Ammon's horn (tissue), 1 donor: ENCODE results near the gene RGS9BP.
"Not testable (repeated sequence)": the region's sequence is repeated elsewhere in the genome, so short reads cannot be mapped to it uniquely, and the experiment has no call there.

ENCODE experiments used
- DNase-seq: peaks from one replicate; pipeline ENCODE4 v3.0.0-alpha.2; 2016; ENCODE audit warnings: low spot score

Gene RGS9BP

DNA sequence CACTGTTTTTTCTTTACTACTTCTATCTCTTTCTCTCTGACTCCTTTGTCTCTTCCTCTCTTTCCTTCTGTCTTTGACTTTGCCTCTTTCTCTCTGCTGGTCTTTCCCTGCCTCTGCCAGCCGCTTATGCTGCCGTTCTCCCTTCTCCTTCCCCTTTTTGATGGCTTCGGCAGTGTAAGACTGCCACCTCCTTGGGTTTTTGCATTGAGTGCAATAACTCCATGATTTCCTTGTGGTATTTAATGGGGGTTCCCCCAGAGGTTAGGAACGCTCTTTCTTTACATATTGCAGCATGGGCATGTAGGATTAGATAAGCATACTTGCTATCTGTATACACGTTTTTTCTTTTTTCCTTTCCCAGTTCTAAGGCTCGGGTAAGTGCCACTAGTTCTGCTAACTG lies 19.9 kb downstream of the RGS9BP start:
- not testable (repeated sequence) for DNase-seq

DNA sequence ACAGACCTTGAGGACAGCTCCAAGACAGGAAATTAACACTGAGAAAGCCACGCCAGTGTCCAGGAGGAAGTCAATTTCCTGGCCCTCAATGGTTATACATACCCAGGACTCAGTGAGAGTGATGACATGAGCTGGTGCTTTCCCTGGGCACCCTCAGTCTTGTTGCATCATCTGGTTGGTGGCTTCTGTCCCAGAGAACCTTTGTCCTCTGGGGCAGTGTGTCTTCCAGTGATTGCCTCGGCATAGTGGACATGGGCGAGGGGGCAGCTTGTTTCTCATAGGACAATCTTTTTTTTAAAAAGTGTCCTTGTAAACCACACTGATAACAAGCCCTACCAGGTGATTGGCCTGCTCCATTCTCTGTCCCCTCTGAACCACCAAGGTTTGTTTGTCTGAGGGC lies 21.1 kb downstream of the RGS9BP start:
- DNase-seq: not testable (repeated sequence)

DNA sequence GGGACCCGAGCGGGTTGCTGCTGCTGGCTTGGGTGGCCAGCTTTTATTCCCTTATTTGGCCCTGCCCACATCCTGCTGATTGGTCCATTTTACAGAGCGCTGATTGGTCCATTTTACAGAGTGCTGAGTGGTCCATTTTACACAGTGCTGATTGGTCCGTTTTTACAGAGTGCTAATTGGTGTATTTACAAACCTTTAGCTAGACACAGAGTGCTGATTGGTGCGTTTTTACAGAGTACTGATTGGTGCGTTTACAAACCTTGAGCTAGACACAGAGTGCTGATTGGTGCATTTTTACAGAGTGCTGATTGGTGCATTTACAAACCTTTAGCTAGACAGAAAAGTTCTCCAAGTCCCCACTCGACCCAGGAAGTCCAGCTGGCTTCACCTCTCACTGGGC lies 24.5 kb downstream of the RGS9BP start:
- not testable (repeated sequence) for DNase-seq

DNA sequence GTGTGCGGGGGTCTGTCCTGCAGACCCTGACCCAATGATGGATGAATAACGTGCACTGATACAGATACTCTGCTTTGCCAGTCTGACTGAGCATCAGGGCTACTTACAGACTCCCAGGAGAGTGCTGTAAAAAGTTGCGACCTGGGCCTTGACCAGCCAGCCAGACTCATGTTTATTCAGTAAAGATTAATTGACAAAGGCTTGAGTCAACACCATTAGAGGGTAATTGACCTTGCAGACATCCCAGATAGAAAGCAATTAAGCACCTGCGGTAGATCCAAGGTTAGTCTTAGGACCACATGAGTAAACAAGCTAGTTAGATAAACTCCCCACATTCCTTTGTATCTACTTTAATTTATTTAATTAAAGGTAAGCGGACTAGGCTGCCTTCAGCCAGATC lies 26.4 kb downstream of the RGS9BP start:
- DNase-seq: no peak

DNA sequence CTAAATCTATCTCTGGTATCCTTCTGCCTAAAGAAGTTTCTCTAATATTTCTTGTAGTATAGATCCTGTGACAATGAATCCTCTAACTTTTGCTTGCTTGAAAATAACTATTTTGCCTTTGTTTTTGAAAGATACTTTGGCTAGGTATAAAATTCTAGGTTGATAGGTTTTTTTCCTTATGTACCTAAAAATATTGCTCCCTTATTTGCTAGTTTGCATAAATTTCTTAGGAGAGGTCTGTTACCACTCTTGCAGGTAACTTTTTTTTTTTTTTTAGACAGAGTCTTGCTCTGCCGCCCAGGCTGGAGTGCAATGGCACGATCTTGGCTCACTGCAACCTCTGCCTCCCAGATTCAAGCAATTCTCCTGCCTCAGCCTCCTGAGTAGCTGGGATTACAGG lies 28.4 kb downstream of the RGS9BP start:
- not testable (repeated sequence) for DNase-seq

DNA sequence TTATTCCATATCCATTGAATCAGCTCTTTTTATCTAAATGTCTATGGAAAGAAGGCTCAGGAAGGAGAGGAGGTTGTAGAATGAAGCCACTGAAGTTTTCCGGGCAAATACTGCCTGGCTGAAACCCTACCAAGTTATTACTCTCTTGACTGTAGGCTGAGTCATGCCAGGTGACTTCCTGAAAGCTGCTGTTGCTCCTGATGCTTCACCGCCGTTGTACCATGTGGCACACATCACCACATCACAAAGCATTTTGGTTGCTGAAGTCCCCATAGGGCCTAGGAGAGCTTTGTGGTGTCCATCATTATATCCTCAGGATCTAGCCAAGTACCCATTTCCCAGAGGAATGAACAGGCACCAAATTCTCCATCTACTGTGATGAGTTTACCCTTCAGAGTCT lies 32.8 kb downstream of the RGS9BP start:
- no peak for DNase-seq

DNA sequence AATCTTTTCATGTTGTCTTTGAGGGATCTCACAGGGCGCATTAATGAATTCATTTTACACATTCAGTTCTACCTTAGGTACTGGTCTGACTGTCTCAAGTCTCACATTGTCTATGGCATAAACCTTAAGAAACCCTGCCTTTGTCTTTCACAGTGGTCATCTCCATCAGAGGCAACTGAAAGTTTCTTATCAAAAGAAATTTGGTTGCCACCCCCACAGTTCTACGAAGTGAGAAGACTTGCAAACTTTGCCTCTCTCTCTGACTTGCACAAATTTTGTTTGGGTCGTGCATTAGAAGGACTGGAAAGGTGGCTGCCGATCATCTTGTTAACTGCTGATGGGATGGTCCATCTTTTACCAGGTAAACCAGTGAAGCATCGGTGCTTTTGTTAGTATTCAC lies 33.4 kb downstream of the RGS9BP start:
- no peak for DNase-seq

DNA sequence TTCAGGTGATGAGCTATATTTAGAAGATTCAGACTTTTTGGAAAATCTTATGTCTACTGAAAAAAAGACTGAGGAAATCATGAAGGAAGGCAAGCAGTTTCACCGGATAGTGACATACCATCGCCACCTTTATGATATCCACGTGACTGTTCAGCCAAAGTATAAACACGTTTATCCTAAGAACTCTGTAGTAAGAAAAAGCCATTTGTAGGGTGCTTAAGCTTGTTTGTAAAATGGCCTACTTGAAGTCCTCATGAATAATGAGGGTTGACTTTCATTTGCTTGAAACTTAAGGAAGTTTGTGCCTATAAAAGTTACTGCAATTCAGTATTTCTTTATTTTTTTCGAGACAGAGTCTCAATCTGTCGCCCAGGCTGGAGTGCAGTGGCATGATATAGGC lies 36.1 kb downstream of the RGS9BP start:
- DNase-seq: no peak

DNA sequence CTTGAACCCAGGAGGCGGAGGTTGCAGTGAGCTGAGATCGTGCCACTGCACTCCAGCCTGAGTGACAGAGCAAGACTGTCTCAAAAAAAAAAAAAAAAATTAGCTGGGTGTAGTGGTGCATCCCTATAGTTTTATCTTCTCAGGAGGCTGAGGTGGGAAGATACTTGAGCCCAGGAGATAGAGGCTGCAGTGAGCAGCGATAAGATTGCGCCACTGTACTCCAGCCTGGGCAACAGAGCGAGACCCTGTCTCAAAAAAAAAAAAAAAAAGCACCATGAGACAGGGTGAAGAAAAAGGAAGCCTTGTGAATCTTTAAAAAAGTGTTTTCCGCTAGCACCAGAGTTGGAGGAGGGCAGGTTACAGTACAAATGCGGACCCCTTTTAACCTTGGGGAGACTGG lies 40.6 kb downstream of the RGS9BP start:
- DNase-seq: not testable (repeated sequence)

DNA sequence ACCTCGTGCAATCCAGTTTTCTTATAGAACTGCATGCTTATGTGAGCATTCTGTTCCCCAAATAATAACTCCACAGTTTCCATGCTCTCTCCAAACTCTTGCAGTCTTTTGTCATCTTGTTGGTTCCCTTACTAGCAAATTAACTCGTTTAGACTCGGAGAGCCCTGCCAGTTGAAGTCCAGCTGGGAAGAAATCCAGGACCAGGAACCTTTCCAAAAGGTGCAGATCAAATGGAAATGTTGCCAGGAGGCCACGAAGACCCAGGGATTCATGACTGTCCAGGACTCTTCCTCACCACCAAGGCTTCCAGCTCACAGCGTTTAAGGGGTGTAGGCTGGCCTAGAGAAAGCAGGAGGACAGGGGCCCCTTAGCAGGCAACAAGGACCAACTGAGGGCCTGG lies 41.8 kb downstream of the RGS9BP start:
- DNase-seq: no peak

DNA sequence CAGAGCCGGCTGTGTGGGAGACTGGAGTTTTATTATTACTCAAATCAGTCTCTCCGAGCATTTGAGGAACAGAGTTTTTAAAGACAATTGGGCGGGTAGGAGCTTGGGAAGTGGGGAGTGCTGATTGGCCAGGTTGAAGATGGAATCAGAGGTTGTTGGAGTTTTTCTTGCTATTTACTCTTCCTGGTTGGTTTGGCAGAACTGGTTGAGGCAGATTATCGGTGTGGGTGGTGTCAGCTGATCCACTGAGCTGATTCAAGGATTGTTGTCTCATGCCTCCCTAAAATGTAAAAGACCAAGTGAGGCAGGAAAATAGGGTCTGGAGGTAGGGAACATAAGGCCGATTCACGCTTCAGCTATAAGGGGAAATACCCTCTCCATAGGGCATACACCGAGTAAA lies 42.6 kb downstream of the RGS9BP start:
- peak; percentile 31 for DNase-seq

DNA sequence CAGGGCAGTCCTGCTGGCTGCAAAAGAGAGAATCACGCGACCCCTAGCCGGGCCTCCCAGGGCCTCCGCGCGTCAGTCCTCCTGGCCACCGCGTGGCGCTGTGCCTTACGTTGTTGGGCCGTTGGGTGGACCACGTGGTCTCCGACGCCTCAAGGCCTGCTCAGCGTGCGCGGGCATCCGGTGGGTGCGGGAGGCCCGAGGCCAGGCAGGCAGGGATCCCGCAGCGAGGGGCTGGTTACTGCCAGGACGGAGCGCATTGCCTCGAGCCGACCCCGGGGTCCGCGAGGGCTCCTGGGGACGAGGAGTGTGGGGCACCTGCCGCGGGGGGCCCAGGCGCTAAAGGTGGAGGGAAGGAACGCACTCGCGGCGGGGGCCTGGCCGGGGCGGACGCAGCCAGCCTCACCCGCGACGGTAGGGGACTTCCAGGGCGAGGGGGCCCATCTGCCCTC lies 44.0 kb downstream of the RGS9BP start, which contains the start of gene TDRD12:
Gene TDRD12, plus strand, starts transcription at position 157 of the 449 bp plus-strand sequence. CDS start 306 bp downstream, outside the sequence.
- DNase-seq: no peak

DNA sequence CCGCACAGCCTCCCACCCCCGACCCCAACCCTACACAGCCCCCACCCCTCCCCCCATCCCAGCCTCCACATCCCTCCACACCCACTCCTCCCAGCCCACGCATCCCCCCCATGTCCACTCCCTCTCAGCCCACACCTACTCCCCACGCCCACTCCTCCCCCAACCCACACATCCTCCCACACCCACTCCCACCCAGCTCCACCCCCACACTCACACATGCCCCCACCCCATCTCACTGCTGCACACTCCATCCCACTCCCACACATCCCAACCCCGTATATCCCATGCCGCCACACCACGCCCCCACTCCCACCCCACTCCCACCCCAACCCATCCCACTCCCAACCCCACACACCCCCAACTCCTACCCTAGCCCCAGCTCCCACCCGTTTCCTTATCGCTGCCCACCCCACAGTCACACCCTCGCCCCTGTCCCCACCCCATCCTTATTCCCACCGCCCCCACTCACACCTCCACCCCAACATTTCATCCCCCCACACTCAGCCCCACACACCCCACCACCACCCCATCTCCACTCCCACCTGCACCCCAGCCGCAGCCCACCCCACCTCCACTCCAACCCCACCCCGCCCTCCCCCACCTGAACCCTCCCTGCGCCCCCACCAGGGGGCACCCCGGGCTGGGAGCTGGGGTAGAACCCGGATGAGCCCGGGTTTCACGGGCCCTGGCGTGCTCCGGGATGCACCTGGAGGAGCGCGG lies 44.7 kb downstream of the RGS9BP start:
- no peak for DNase-seq

DNA sequence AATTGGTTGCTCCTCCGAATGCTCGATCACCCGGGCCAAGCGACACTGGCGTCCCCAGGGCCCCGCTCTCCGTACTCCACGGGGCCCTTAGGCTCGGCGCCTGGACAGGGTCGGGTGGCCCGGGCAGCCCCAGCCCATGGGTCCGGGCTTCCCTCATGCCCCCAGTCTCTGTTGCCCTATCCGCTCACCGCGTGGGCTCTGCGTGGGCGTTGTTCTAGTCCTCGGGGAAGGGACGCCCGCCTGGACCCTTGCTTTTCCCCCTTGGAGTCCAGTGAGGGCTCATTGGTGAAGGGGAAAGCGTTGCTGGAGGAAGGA lies 45.2 kb downstream of the RGS9BP start:
- DNase-seq: no peak
